Natural killer cell (primary cell): ENCODE data around the gene PGAP3. TPM values are rescaled to one million over a fixed set of nuclear protein-coding genes. Genes with fewer than 3 reads are reported as not detected.

Experiments used
- ATAC-seq, 3 donors: fragments of 150-1000 bp in 2 of 3; fragments of 200-7000 bp in 1 of 3; cut with Tn5 transposase; 1 replicate in 1 of 3; 2 replicates in 2 of 3; pipeline ENCODE4 v1.10.0; 2021; ENCODE audit warnings: mild to moderate bottlenecking in 2 of 3, moderate library complexity in 2 of 3
- DNase-seq, 2 donors: peaks; one replicate each; pipeline versions ENCODE4 v3.0.0 to v3.0.0-alpha.2; 2013 to 2021; ENCODE audit warnings: mixed read lengths in 1 of 2
- H3K27ac ChIP-seq: one replicate; pipeline ENCODE4 v1.5.1; 2013; ENCODE audit warnings: mild to moderate bottlenecking, low read length
- H3K27me3 ChIP-seq: one replicate; pipeline ENCODE4 v1.6.1; 2013; ENCODE audit warnings: low read length; ENCODE audit not compliant: control insufficient read depth, insufficient read depth
- H3K36me3 ChIP-seq: one replicate; pipeline ENCODE4 v1.6.1; 2013; ENCODE audit warnings: low read length; ENCODE audit not compliant: control insufficient read depth, insufficient read depth
- H3K4me1 ChIP-seq: one replicate; pipeline ENCODE4 v1.6.1; 2013; ENCODE audit warnings: low read length; ENCODE audit not compliant: control insufficient read depth, insufficient read depth
- H3K4me3 ChIP-seq: one replicate; pipeline ENCODE4 v1.5.1; 2013; ENCODE audit warnings: low read length
- H3K9me3 ChIP-seq: one replicate; pipeline ENCODE4 v1.6.1; 2013; ENCODE audit warnings: low read length; ENCODE audit not compliant: control insufficient read depth, insufficient read depth
- H3K27ac Mint-ChIP-seq, 2 donors: one replicate each; pipeline ENCODE4 v1.8.0; 2022; ENCODE audit warnings: mild to moderate bottlenecking in 2 of 2, mixed read lengths in 2 of 2, moderate library complexity in 1 of 2
- H3K27me3 Mint-ChIP-seq, 2 donors: one replicate each; pipeline ENCODE4 v1.8.0; 2022; ENCODE audit warnings: low read depth in 2 of 2, mixed read lengths in 2 of 2
- H3K36me3 Mint-ChIP-seq: one replicate; pipeline ENCODE4 v1.8.0; 2022; ENCODE audit warnings: mixed read lengths
- H3K4me1 Mint-ChIP-seq, 2 donors: one replicate each; pipeline ENCODE4 v1.8.0; 2022; ENCODE audit warnings: mixed read lengths in 2 of 2
- H3K4me3 Mint-ChIP-seq: one replicate; pipeline ENCODE4 v1.8.0; 2022; ENCODE audit warnings: mild to moderate bottlenecking, moderate library complexity, mixed read lengths
- H3K9me3 Mint-ChIP-seq, 2 donors: one replicate each; pipeline ENCODE4 v1.8.0; 2022; ENCODE audit warnings: mixed read lengths in 2 of 2
- CTCF ChIP-seq: fragments of 200-600 bp; IDR thresholded peaks from one replicate; pipeline ENCODE4 v1.8.0; 2022; ENCODE audit warnings: antibody characterized with exemption
- WGBS: methylation state at CpG from one replicate; pipeline ENCODE4 v1.1.7; 2013; ENCODE audit warnings: missing lambda C conversion rate; ENCODE audit not compliant: insufficient coverage; 5-methylcytosine and 5-hydroxymethylcytosine counted together
- intact Hi-C: fragments of 100-400 bp; cut with micrococcal nuclease; formaldehyde crosslinking; loops from one replicate; pipeline ENCODE4 v1.14.2; 2022
- total RNA-seq, 4 donors: library from RNA; stranded (reverse); fragments of 120-200 nt in 1 of 4; gene quantifications; one replicate each; pipeline versions ENCODE4 v1.2.3 to v1.2.4, GENCODE V29; 2013 to 2022

The PGAP3 gene
- total RNA-seq, 3 donors from 2014 or later (not counting 1 experiment from before 2014, with no cell fraction given), result 45.8 to 57.8 (median 52.4) TPM

- no peak for ATAC-seq
- H3K27ac ChIP-seq, result no peak overlapping the region
- Mint-ChIP-seq H3K4me3 (no peak overlapping the region), H3K27ac (peak overlapping the region in 1 of 2 donors; percentile 29), H3K27me3 (no peaks in the 10 kb centered on the region), H3K9me3 (no peaks in the 10 kb centered on the region), H3K4me1 (peaks cover 9 to 13% of the 10 kb centered on the region in 2 donors), H3K36me3 (no peaks in the 10 kb centered on the region)
- no peak for DNase-seq
- H3K27me3 ChIP-seq, result no peaks in the 10 kb centered on the region
- no peak overlapping the region for H3K4me3 ChIP-seq
- WGBS, result 93% methylated on average over 11 of the region's 11 CpGs
- no peaks in the 10 kb centered on the region for H3K9me3 ChIP-seq
- intact Hi-C loops, result no loop called here
- TF ChIP-seq CTCF, result no peak
- peaks cover 13% of the 10 kb centered on the region for H3K36me3 ChIP-seq
- no peaks in the 10 kb centered on the region for H3K4me1 ChIP-seq
Measured at GRCh38 chr17:39716879-39717536, 29.2 kb upstream of the PGAP3 start.

- 94% methylated on average over 15 of the region's 15 CpGs for WGBS
- no peaks in the 10 kb centered on the region for H3K4me1 ChIP-seq
- Mint-ChIP-seq H3K27me3 (no peaks in the 10 kb centered on the region), H3K36me3 (no peaks in the 10 kb centered on the region), H3K4me3 (no peak overlapping the region), H3K9me3 (no peaks in the 10 kb centered on the region), H3K27ac (peak overlapping the region in 1 of 2 donors; percentile 29), H3K4me1 (peaks cover 16 to 21% of the 10 kb centered on the region in 2 donors)
- H3K36me3 ChIP-seq, result peaks cover 13% of the 10 kb centered on the region
- TF ChIP-seq CTCF, result no peak
- H3K9me3 ChIP-seq, result no peaks in the 10 kb centered on the region
- no peaks in the 10 kb centered on the region for H3K27me3 ChIP-seq
- ATAC-seq, result no peak
- H3K4me3 ChIP-seq, result no peak overlapping the region
- DNase-seq, result no peak
- intact Hi-C loops, result no loop called here
- H3K27ac ChIP-seq, result no peak overlapping the region
Measured at GRCh38 chr17:39716073-39716818, 28.4 kb upstream of the PGAP3 start.

GRCh38 chr17:39715375-39716072 lies 27.7 kb upstream of the PGAP3 start:
- Histone ChIP-seq H3K9me3 (no peaks in the 10 kb centered on the region), H3K4me1 (peaks cover under 1% of the 10 kb centered on the region), H3K27me3 (no peaks in the 10 kb centered on the region), H3K27ac (no peak overlapping the region), H3K4me3 (no peak overlapping the region), H3K36me3 (peaks cover 13% of the 10 kb centered on the region)
- H3K4me1 Mint-ChIP-seq, result peaks cover 16 to 28% of the 10 kb centered on the region in 2 donors
- TF ChIP-seq CTCF, result no peak
- H3K27ac Mint-ChIP-seq, result peak overlapping the region in 1 of 2 donors; percentile 18
- H3K36me3 Mint-ChIP-seq, result no peaks in the 10 kb centered on the region
- no peak for DNase-seq
- H3K9me3 Mint-ChIP-seq, result no peaks in the 10 kb centered on the region
- intact Hi-C loops, result no loop called here
- H3K4me3 Mint-ChIP-seq, result no peak overlapping the region
- H3K27me3 Mint-ChIP-seq, result no peaks in the 10 kb centered on the region
- 95% methylated on average over 18 of the region's 18 CpGs for WGBS
- peak in 1 of 3 donors; percentile 8 for ATAC-seq
